G401 (cell line): Measurements from ENCODE around the gene COL27A1. TPM values are rescaled to one million over a fixed set of nuclear protein-coding genes. Genes with fewer than 3 reads are reported as not detected.
"Not testable (repeated sequence)": the region's sequence is repeated elsewhere in the genome, so short reads cannot be mapped to it uniquely, and the experiment has no call there.

Experiments
- DNase-seq: peaks from one replicate; pipeline ENCODE4 v3.0.0-alpha.2; 2015; ENCODE audit warnings: low spot score
- in situ Hi-C: cut with HindIII; loops from 2 replicates; pipeline ENCODE4 v1.10.0; 2016; ENCODE audit warnings: low sequenced_read_pairs, mixed read lengths
- total RNA-seq: library from RNA; depleted of rRNA; stranded (reverse); fragments of >200 nt; shearing (Covaris generic); gene quantifications from 2 replicates; pipeline ENCODE4 v1.2.3, GENCODE V29; 2014

COL27A1 gene
- total RNA-seq, 1 experiment from 2014 or later: 2.8 TPM

DNA sequence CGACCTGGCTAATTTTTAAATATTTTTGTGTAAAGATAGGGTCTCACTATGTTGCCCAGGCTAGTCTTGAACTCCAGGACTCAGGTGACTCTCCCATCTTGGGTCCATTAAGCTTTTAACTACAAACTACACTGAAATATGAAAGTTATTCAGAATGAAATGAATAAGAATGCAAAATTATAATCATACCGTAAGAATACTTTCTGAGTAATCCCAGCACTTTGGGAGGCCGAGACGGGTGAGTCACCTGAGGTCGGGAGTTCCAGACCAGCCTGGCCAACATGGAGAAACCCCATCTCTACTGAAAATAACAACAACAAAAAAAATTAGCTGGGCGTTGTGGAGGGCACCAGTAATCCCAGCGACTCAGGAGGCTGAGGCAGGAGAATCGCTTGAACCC is 166.4 kb downstream of the COL27A1 start:
- in situ Hi-C loops: no loop called here
- no peak for DNase-seq

GRCh38 chr9:114322160-114322818 is 167.0 kb downstream of the COL27A1 start:
- in situ Hi-C loops, DNase-seq: not testable (repeated sequence)

DNA sequence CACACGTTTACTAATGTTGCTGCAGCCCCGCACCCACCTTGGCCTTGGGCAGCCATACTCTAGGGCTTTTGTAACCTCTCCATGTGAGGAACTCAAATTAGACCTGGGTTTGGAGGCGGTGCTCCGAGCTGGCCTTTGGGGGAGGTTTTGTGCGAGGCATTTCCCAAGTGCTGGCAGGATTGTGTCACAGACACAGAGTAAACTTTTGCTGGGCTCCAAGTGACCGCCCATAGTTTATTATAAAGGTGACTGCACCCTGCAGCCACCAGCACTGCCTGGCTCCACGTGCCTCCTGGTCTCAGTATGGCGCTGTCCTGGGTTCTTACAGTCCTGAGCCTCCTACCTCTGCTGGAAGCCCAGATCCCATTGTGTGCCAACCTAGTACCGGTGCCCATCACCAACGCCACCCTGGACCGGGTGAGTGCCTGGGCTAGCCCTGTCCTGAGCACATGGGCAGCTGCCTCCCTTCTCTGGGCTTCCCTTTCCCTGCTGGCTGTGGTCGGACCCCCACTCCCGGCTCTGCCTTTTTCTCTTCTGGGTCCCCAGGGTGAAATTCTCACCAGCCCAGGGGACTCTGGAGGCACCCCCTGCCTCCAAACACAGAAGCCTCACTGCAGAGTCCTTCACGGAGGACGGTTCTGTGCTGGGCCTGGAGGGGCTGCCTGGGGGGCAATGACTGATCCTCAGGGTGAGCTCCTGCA is 167.6 kb downstream of the COL27A1 start, which contains the start of gene ORM1:
TSS of gene ORM1 (plus strand) at position 268 of the 701 bp plus-strand sequence. CDS start at position 304, 36 bp downstream.
- in situ Hi-C loops, DNase-seq: not testable (repeated sequence)

GRCh38 chr9:114323849-114324248 is 168.5 kb downstream of the COL27A1 start:
- DNase-seq, in situ Hi-C loops: not testable (repeated sequence)

- no peak for DNase-seq
- in situ Hi-C loops: no loop called here
Measured at GRCh38 chr9:114324492-114324891, 169.2 kb downstream of the COL27A1 start.

DNA sequence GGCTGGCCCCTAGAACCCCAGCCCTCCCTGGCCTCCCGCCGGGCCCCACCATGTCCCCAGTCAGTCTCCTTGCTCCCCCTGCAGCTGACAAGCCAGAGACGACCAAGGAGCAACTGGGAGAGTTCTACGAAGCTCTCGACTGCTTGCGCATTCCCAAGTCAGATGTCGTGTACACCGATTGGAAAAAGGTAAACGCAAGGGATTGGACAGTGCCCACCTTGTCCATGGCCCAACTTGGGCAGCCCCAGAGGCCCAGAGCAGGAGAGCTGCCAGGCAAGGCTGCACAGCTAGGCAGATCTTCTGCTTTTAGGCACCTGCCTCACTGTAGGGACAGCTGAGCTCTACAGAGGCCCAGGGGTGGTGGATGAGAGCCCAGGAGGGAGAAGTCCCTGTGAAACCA is 169.6 kb downstream of the COL27A1 start:
- in situ Hi-C loops, DNase-seq: not testable (repeated sequence)

DNA sequence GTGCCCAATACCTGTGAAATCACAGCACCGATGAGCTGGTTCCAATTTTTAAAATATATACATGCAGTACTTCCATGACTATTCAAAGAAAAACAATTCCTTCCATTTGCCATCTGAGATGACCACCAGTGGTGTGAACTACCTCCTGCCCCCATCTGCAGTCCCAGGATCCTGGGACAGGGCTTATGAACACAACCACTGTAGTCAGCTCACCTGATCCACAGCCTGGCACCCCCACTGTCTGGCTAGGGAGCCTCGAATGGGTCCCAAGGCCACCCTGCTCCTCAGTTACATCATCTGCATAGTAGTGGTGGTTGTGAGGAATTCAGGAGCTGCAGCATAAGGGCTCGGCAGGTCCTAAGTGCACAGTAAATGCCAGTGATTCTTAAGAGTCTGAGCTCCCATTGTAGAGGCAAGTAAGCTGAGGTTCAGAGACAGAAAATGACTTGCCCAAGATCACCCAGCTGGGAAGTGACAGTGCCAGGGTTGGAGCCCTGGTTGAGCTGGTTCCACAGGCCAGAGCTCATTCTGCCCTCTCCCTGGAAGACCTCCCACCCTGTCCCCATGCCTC is 170.4 kb downstream of the COL27A1 start:
- DNase-seq, in situ Hi-C loops: not testable (repeated sequence)

DNA sequence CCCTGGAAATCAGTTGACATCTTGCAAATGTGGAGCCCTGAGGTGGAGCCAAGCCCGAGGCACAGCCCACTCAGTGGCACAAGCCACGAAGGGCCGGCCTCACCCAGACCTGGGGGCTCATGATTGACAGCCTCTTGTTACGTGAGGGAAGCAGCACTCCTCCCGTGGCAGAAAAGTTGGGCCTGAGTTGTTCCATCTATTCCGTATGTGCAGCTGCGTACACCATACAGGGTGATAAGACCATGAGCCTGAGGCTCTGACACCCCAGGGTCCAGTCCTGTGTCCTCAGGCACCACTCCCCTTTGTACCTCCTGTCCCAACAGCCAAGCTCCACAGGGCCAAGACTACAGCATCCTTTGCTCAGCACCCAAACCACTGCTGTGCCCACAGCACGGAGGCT is 172.4 kb downstream of the COL27A1 start:
- DNase-seq: no peak
- in situ Hi-C loops: no loop called here

DNA sequence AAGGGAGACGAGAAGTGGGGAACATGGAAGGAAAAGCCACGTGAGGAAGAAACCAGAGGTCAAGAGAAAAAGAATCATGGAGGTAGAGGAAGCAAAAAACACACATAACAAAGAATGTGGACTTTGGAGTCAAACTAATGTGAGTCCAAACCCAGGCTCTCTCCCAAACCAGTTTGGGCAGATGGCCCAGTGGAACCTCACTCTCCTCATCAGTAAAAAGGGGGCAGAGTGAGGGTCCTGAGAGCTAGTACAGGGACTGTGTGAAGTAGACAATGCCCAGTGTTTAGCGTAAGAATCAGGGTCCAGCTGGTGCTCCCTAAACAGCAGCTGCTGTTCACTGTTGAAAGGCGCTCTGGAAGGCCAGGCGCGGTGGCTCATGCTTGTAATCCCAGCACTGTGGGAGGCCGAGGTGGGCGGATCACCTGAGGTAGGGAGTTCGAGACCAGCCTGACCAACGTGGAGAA is 173.1 kb downstream of the COL27A1 start:
- in situ Hi-C loops, DNase-seq: not testable (repeated sequence)

- in situ Hi-C loops, DNase-seq: not testable (repeated sequence)
Measured at GRCh38 chr9:114328937-114329624, 173.7 kb downstream of the COL27A1 start.

- DNase-seq, in situ Hi-C loops: not testable (repeated sequence)
Measured at GRCh38 chr9:114329625-114330022, 174.3 kb downstream of the COL27A1 start, which contains the start of gene ORM2. Gene ORM2 (plus strand): TSS chr9:114329869. CDS start chr9:114329905, 36 bp downstream.

DNA sequence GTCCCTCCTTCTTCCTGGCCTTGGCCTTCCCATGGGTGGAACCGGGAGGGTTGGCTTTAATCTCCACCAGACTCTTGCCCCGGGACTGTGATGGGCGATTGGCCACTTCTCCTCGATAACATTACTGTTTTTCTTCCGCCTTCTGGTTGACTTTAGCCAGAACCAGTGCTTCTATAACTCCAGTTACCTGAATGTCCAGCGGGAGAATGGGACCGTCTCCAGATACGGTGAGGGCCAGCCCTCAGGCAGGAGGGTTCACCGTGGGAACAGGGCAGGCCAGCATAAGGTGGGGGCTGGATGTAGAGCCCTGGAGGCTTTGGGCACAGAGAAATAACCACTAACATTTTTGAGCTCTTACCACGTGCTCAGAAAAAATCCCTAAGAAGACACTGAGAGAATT is 175.3 kb downstream of the COL27A1 start:
- no peak for DNase-seq
- in situ Hi-C loops: no loop called here

GRCh38 chr9:114331229-114332195 is 176.2 kb downstream of the COL27A1 start:
- in situ Hi-C loops, DNase-seq: not testable (repeated sequence)

DNA sequence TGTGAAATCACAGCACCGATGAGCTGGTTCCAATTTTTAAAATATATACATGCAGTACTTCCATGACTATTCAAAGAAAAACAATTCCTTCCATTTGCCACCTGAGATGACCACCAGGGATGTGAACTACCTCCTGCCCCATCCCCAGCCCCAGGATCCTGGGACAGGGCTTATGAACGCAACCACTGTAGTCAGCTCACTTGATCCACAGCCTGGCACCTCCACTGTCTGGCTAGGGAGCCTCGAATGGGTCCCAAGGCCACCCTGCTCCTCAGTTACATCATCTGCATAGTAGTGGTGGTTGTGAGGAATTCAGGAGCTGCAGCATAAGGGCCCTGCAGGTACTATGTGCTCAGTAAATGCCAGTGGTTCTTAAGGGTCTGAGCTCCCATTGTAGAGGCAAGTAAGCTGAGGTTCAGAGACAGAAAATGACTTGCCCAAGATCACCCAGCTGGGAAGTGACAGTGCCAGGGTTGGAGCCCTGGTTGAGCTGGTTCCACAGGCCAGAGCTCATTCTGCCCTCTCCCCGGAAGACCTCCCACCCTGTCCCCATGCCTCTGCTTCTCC is 177.2 kb downstream of the COL27A1 start:
- DNase-seq, in situ Hi-C loops: not testable (repeated sequence)

DNA sequence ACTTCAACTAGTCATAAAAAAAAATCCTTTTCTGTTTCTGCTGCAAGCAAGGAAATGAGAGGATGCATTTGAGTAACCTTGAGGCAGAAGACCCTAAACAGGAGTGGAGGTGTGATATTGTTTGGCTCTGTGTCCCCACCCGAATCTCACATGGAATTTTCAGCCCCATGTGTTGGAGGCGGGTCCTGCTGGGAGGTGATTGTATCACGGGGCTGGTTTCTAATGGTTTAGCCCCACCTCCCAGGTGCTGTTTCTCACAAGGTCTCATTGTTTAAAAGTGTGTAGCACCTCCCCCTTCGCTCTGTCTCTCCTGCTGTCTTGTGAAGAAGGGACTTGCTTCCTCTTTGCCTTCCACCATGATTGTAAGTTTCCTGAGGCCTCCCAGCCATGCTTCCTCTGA is 178.4 kb downstream of the COL27A1 start:
- in situ Hi-C loops, DNase-seq: not testable (repeated sequence)

DNA sequence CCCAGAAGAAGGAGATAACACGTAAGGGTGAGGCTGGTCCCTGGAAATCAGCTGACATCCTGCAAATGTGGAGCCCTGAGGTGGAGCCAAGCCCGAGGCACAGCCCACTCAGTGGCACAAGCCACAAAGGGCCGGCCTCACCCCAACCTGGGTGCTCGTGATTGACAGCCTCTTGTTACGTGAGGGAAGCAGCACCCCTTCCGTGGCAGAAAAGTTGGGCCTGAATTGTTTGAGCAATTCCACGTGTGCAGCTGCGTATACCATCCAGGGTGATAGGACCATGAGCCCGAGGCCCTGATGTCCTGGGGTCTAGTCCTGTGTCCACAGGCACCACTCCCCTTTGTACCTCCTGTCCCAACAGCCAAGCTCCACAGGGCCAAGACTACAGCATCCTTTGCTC is 179.2 kb downstream of the COL27A1 start:
- in situ Hi-C loops: no loop called here
- no peak for DNase-seq

- DNase-seq: no peak
- in situ Hi-C loops: no loop called here
Measured at GRCh38 chr9:114335745-114336144, 180.4 kb downstream of the COL27A1 start.

GRCh38 chr9:114336157-114336556 is 180.8 kb downstream of the COL27A1 start:
- no peak for DNase-seq
- in situ Hi-C loops: no loop called here
